ENCODE results near the gene ZFX. TPM values are rescaled to one million over a fixed set of nuclear protein-coding genes. Genes with fewer than 3 reads are reported as not detected.

ZFX gene
- total RNA-seq, 1 experiment from 2014 or later, result 43.3 TPM

GRCh38 chrX:24214568-24214967 is 65.0 kb downstream of the ZFX start:
- TF ChIP-seq CTCF (IDR thresholded peaks at IDR 0.05; ENCODE audit: unreplicated experiment), result no peak
- H3K27ac Mint-ChIP-seq (ENCODE audit: unreplicated experiment), result no peak overlapping the region
- no peaks in the 10 kb centered on the region for H3K9me3 Mint-ChIP-seq (ENCODE audit: low read depth, unreplicated experiment)
- no peak overlapping the region for H3K4me3 Mint-ChIP-seq (ENCODE audit: low read depth, unreplicated experiment)
- BruUV-seq (replicated peaks), result no TSS peak
- CTCF ChIA-PET, result no interaction called here
- peaks cover 6% of the 10 kb centered on the region for H3K36me3 Mint-ChIP-seq (ENCODE audit: insufficient read depth, unreplicated experiment)
- intact Hi-C loops (cut with micrococcal nuclease; ENCODE audit: unreplicated experiment), result no loop called here
- H3K27me3 Mint-ChIP-seq (ENCODE audit: unreplicated experiment), result no peaks in the 10 kb centered on the region
- DNase-seq, result no peak
- H3K4me1 Mint-ChIP-seq (ENCODE audit: low read depth, unreplicated experiment), result no peaks in the 10 kb centered on the region

DNA sequence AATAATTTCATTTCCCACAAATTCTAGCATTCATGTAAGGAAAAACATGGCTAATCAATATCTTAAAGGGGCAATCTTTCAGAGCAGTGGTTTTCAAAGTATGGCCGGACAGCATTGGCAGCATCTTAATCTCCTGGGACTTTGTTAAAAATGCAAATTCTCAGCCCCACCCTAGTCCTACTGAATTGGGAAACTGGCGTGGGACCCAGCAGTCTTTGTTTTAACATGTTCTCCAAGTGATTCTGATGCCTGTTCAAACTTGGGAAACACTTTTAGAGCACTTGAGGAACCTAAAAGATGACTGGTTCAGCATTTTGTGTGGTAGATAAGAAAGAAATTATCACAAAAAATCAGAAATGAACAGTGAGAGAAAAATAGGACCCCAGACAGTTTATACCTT is 65.7 kb downstream of the ZFX start:
- intact Hi-C loops (cut with micrococcal nuclease; ENCODE audit: unreplicated experiment), result no loop called here
- H3K27me3 Mint-ChIP-seq (ENCODE audit: unreplicated experiment), result no peaks in the 10 kb centered on the region
- CTCF ChIA-PET, result no interaction called here
- DNase-seq, result no peak
- no TSS peak for BruUV-seq (replicated peaks)
- TF ChIP-seq CTCF (IDR thresholded peaks at IDR 0.05; ENCODE audit: unreplicated experiment), result no peak
- no peaks in the 10 kb centered on the region for H3K9me3 Mint-ChIP-seq (ENCODE audit: low read depth, unreplicated experiment)
- no peak overlapping the region for H3K4me3 Mint-ChIP-seq (ENCODE audit: low read depth, unreplicated experiment)
- no peaks in the 10 kb centered on the region for H3K4me1 Mint-ChIP-seq (ENCODE audit: low read depth, unreplicated experiment)
- H3K27ac Mint-ChIP-seq (ENCODE audit: unreplicated experiment), result no peak overlapping the region
- peaks cover 2% of the 10 kb centered on the region for H3K36me3 Mint-ChIP-seq (ENCODE audit: insufficient read depth, unreplicated experiment)

DNA sequence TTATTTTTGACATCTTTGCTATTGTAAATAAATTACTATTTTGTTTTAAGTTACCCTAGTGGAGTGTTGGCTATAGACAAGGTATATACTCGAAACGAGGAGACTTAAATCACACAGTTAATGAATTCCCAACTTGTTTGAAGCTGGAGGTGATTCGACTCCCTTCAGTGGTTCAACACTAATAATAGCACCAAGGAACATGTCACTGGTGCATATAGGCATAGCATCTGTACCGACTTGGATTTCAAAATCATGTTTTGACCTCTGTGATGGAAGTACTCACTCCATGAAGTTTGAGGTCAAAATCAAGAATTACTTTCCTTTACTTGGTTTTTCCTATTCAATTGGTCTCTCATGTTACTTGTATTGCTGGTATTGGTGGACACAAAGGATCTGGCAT is 66.5 kb downstream of the ZFX start:
- no peak for DNase-seq
- H3K9me3 Mint-ChIP-seq (ENCODE audit: low read depth, unreplicated experiment), result no peaks in the 10 kb centered on the region
- CTCF ChIA-PET, result no interaction called here
- no peak for TF ChIP-seq CTCF (IDR thresholded peaks at IDR 0.05; ENCODE audit: unreplicated experiment)
- H3K4me3 Mint-ChIP-seq (ENCODE audit: low read depth, unreplicated experiment), result no peak overlapping the region
- intact Hi-C loops (cut with micrococcal nuclease; ENCODE audit: unreplicated experiment), result no loop called here
- no peaks in the 10 kb centered on the region for H3K4me1 Mint-ChIP-seq (ENCODE audit: low read depth, unreplicated experiment)
- H3K27me3 Mint-ChIP-seq (ENCODE audit: unreplicated experiment), result no peaks in the 10 kb centered on the region
- no peaks in the 10 kb centered on the region for H3K36me3 Mint-ChIP-seq (ENCODE audit: insufficient read depth, unreplicated experiment)
- BruUV-seq (replicated peaks), result no TSS peak
- no peak overlapping the region for H3K27ac Mint-ChIP-seq (ENCODE audit: unreplicated experiment)

GRCh38 chrX:24216827-24217226 is 67.3 kb downstream of the ZFX start:
- H3K36me3 Mint-ChIP-seq (ENCODE audit: insufficient read depth, unreplicated experiment), result no peaks in the 10 kb centered on the region
- H3K4me1 Mint-ChIP-seq (ENCODE audit: low read depth, unreplicated experiment), result no peaks in the 10 kb centered on the region
- no peaks in the 10 kb centered on the region for H3K27me3 Mint-ChIP-seq (ENCODE audit: unreplicated experiment)
- CTCF ChIA-PET, result no interaction called here
- intact Hi-C loops (cut with micrococcal nuclease; ENCODE audit: unreplicated experiment), result no loop called here
- no peak overlapping the region for H3K4me3 Mint-ChIP-seq (ENCODE audit: low read depth, unreplicated experiment)
- no peak overlapping the region for H3K27ac Mint-ChIP-seq (ENCODE audit: unreplicated experiment)
- DNase-seq, result no peak
- no peak for TF ChIP-seq CTCF (IDR thresholded peaks at IDR 0.05; ENCODE audit: unreplicated experiment)
- H3K9me3 Mint-ChIP-seq (ENCODE audit: low read depth, unreplicated experiment), result no peaks in the 10 kb centered on the region
- BruUV-seq (replicated peaks), result no TSS peak

DNA sequence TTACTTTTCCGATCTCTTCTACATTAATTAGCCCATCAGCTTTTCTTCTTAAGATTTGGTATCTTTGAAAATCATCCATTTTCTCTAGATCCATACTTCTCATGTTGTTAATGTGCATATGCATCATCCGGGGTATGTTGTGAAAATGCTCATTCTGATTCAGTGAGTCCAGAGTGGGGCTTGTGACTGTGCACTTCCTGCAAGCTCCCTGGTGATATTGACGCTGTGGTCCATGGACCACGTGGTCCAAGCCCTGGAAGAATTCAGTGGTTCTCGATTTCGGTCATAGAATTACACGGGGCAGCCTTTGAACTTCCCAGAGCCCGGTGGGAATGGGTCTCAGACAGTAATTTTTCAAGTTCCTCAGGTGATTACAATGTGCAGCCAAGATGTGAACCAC is 69.8 kb downstream of the ZFX start:
- no peak overlapping the region for H3K4me3 Mint-ChIP-seq (ENCODE audit: low read depth, unreplicated experiment)
- TF ChIP-seq CTCF (IDR thresholded peaks at IDR 0.05; ENCODE audit: unreplicated experiment), result no peak
- intact Hi-C loops (cut with micrococcal nuclease; ENCODE audit: unreplicated experiment), result no loop called here
- no peaks in the 10 kb centered on the region for H3K4me1 Mint-ChIP-seq (ENCODE audit: low read depth, unreplicated experiment)
- H3K36me3 Mint-ChIP-seq (ENCODE audit: insufficient read depth, unreplicated experiment), result no peaks in the 10 kb centered on the region
- CTCF ChIA-PET, result no interaction called here
- no peak overlapping the region for H3K27ac Mint-ChIP-seq (ENCODE audit: unreplicated experiment)
- no peak for DNase-seq
- BruUV-seq (replicated peaks), result no TSS peak
- H3K27me3 Mint-ChIP-seq (ENCODE audit: unreplicated experiment), result no peaks in the 10 kb centered on the region
- no peaks in the 10 kb centered on the region for H3K9me3 Mint-ChIP-seq (ENCODE audit: low read depth, unreplicated experiment)

Measured in Calu3 (cell line).